ENCODE data around the gene CDK14.

DNA sequence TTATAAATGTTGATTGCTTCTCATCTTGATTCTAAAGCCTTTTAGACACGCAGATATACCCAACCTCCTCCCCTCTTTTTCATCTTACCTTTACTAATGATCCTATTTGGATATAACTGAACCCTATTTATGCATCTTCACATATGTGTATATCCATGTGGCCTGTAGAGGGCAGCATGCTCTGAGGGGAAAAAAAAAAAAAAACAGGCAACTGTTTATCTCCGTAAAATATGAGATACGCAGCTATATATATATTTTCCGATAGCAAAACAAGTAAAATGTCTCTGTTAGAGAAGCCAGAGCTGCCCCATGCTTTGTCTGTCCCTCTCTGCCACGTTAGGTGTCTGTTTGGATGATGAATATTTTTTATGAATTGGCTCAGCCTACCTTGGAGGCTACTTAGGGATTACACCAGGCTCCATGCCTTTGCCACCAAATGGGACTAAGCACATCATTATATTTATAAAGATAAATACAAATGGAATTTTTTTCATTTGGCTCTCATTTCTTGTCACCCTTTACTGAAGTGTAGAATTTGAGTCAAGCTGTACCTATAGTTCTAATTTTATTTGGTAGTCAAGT is 493.4 kb downstream of the CDK14 start:
- TF ChIP-seq POLR2AphosphoS5 (IDR thresholded peaks at IDR 0.05; ENCODE audit: low read depth, low read length) (no peak), SIN3A (IDR thresholded peaks at IDR 0.05; ENCODE audit: borderline replicate concordance, insufficient read depth, low read length) (no peak), REST (IDR thresholded peaks at IDR 0.05; ENCODE audit: insufficient read depth in 1 of 2, low read depth in 2 of 2, low read length in 2 of 2) (no peak), TAF1 (IDR thresholded peaks at IDR 0.05; ENCODE audit: borderline replicate concordance, insufficient read depth, low read length) (no peak), FOXP2 (optimal IDR thresholded peaks at IDR 0.05; ENCODE audit: borderline replicate concordance, extremely low read depth, extremely low read length, insufficient read depth) (no peak)

Measured in PFSK-1 (cell line).